H1 (cell line): ENCODE measurements around the gene ZNF143. TPM values are rescaled to one million over a fixed set of nuclear protein-coding genes. Genes with fewer than 3 reads are reported as not detected.

Experiments used
- CBX8 ChIP-seq: fragments of 300-800, 300-1000 bp; sonication (generic); IDR thresholded peaks from 2 replicates; pipeline ENCODE4 v1.7.1; 2016; ENCODE audit warnings: low read depth, low read length, borderline replicate concordance
- polyA plus RNA-seq, 7 experiments: library from polyadenylated mRNA; depleted of rRNA in 3 of 7; stranded (reverse) in 5 of 7; unstranded in 2 of 7; fragments of >200 nt in 5 of 7; fragments of 200-250 nt in 2 of 7; gene quantifications; 1 replicate in 5 of 7; 2 replicates in 1 of 7; 4 replicates in 1 of 7; pipeline versions ENCODE4 v1.2.1 to v1.2.3, GENCODE V29; 2011 to 2013; ENCODE audit warnings: missing spikeins in 2 of 7, mixed read lengths in 2 of 7
- total RNA-seq: library from RNA; stranded (reverse); fragmentation: NEBNext Ultra II Directional; extraction: Animal tissue kit (Norgen Biotek cat#: 25700); gene quantifications from 2 replicates; pipeline ENCODE4 v1.2.1, GENCODE V29; 2021

The ZNF143 gene
- total and polyA plus RNA-seq, 2 of the 8 experiments (the other 6 are each of a cell fraction or from before 2014, with no cell fraction given), result 43.0 to 69.2 TPM

GRCh38 chr11:9562716-9563115, 101.9 kb downstream of the ZNF143 start (continued):
- no peak for TF ChIP-seq CBX8
- TF ChIP-seq, all 59 proteins: peak for 0
